Fibroblast of peridontal ligament (primary cell): Measurements from ENCODE around the gene MEAK7.

Experiments used
- DNase-seq: peaks from one replicate; pipeline ENCODE4 v3.0.0-alpha.2; 2010; ENCODE audit errors: extremely low read depth

Gene MEAK7

DNA sequence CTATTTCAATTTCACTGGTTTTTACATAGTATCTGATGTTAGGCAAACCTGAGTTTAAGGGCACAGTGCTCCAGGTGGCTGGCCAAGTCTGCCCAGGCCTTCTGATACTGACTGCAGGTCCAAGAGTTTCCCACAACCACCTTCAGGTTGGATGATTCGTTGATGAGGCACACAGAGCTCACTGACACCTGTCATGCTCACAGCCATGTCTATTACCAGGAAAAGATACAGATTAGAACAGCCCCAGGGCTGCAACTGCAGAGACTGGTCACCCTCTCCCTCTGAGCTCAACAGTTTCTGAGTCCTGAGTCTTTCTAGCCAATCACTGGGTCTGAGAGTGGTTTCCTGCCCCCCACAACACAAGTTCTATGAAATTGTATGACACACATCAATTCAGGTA, 37.2 kb downstream of the MEAK7 start:
- DNase-seq: no peak

DNA sequence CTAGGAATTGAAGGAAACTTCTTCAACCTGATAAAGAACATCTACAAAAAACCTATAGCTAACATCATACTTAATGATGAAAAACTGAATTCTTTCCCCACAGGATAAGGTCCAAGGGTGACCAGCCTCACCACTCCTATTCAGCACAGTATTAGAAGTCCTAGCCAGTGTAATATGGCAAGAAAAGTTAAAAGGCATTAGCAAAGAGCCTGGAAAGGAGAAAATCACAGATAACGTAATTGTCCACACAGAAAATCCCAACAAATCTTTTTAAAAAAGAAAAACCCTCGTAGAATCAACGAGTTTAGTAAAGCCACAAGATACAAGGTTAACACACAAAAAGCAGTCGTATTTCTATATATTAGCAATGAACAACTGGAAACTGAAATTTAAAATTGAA, 37.8 kb downstream of the MEAK7 start:
- DNase-seq: no peak

DNA sequence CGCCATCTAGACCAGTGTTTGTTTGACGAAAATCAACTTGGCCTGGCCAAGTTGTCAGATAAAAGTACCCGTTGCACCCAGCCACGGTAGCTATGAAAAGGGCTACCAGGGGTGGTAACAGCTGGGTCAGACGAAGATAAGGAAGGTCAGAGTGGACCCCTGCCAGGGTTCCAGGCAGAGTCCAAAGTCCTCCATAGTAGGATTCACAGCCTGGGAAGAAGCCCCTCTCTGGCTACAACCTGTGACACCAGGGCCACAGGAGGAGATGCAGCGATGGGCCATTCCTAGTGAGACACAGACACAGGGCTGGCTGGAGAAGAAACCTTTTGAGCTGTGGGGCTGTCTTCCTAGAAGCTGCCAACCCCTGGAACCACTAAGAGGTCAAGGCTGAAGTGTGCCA, 39.3 kb downstream of the MEAK7 start:
- no peak for DNase-seq

DNA sequence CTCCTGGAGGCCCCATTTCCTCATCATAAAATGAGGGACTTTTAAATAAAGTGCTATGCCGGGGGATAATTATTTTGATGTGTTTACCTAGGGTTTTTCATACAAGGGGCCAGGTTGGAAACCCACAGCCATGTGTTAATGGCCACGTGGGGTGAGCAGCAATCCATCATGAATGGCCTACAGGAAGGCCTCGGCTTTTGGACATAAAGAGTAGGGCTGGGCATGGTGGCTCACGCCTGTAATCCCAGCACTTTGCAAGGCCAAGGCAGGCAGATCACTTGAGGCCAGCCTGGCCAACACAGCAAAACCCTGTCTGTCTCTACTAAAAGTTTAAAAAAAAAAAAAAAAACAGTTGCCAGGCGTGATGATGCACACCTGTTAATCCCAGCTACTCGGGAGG, 40.3 kb downstream of the MEAK7 start:
- no peak for DNase-seq

DNA sequence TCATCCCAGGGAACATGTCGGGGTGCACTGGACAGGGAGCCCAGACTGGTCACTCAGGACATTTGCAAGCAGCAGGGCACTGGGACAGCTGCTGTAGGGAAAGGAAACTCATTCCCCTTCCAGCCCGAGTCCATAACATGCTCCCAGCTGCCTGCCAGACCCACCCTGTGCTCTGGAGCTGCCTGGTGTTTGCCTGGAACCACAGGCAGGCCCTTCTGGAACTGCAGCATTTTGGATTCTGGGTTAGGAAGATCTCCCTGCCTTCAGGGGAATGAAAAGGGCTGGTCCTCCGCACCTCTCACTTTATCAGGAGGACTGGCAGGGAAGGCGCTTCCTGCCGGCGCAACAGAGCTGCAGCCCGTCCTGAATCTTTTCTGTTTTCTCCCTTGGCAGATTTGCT, 41.2 kb downstream of the MEAK7 start:
- DNase-seq: no peak

DNA sequence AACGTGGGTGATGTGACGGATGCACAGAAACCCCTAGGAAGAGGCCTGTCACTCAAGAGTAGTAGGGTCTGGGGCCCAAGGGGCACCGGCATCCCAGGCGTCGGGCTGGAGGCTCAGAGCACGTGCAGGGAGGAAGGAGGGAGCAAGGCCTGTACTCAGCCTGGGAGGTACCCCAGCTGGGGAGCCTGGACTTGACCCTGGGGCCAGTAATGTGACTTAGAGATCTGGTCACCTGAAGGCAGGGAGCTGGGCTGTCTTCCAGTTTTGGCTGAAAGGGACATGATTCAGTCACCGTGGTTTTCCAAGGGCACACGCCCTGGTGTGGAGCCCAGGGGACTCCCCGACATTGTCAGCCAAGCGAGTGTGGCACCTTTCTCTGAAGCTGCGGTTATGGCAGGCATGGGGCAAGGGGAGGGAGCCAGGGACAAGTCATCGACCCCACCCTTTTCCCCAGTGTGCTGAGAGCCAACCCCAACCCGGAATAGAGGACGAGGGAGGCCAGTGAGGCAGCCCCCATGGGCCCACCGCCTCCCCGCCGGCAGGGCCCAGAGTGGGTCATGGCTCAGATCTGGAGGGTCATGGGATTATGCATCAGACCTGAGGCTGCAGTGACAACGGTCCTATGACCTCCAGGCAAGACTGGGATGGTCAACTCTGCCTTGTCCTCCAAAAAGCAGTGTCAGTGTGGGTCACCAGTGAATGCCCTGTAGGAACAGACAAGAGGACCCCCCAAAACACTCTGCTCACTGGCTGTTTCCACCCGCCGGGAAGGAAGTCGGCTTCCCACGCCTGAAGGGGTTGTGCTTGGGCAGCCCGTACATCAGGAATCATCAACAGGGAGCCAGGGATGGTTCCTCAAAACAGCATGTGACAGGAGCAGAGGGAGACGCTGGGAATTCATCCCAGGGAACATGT, 41.9 kb downstream of the MEAK7 start:
- DNase-seq: no peak

DNA sequence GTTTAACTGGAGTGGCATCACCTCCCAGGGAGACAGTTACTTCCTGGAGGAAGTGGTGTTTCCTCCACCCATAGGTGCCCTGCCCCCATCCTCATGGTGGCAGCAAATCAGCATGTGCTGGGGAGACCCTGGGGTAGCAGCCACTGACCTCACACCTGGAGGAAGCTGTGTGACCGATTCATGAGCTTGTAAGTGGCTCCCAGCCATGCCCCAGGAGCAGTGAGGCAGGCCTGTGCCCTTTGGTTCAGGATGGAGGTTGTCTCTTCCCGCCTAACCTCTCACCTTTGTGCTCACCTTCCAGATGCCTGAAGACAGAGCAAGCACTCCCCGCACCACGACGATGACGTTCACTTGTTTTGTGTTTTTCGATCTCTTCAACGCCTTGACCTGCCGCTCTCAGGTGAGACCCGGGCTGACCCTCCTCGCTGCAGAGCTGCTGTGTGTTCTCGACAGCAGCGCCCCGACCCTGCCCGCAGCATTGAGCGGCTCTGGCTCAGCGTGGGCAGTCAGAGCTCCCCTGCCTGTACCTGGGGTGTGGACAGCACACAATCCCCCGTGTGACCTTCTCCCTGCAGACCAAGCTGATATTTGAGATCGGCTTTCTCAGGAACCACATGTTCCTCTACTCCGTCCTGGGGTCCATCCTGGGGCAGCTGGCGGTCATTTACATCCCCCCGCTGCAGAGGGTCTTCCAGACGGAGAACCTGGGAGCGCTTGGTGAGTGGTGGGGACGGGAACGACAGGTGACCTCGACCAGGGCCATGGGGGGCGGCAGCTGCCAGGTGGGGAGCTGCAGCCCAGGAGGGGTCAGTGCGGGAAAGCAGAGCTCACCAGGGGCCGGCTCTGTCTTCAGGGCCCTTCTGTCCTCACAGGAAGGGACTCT, 42.8 kb downstream of the MEAK7 start:
- no peak for DNase-seq

DNA sequence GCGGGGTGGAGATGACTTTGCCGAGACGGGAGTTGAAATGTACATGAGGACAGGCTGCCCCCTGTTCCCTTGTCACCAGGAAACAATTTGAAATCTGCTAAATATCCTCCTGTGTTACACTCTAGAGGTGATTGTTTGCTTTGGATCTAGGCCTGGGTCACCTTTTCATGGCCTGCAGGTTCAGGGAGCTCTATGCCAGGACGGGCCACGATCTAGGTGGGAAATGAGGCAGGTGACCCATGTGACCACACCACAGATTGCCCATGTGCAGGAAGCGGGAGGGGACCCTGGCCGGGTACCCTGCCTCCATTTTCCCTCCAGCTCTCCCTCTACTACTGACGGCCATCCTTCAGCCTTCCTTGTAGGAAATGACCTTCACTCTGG, 43.4 kb downstream of the MEAK7 start:
- DNase-seq: no peak

DNA sequence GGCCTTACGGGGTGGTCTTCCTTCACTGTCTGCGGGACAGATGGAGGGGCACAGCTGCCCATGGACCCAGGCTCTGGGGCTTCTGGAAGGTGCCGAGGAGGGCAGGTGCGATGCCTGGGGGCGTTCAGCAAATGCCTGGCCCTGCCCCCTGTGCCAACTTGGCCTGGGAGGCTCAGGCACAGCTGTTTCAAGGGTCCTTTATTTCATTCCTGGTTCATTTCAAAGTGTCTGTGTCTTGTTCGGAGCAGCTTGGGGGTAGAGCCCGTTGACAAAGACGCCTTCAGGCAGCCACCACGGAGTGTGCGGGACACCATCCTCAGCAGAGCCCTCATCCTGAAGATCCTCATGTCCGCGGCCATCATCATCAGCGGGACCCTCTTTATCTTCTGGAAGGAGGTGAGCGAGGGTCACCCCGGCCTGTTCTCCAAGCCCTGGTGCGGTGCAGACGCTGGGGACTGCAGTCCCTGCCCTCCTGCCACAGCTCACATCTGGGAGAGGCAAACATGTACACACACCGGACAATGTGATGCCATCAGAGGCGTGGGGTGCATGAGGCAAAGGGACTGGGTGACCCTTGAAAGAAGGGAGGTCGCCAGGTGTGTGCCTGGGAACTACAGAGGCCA, 43.9 kb downstream of the MEAK7 start:
- no peak for DNase-seq

DNA sequence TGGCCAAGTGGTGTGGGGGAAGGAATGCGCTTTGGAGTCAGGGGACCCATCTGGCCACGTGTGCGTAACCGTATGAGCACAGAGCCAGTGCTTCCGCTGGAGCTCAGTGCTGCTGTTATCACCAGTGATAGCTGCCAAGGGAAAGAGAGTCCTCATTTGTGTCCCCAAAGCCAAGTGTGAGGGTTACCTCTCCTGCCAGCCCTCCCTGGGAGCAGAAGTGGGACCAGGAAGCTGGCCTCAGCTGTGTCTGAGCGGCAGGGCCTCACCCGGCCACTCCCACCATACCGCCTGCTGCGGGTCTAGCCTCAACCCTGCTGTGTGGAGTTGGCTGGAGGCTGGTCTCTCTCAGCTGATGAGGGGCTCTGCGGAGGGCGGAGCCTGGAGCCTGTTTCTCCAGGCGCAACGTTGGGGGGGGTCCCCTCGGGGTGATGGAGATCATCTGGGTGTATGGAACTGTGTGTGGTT, 44.5 kb downstream of the MEAK7 start:
- DNase-seq: no peak

DNA sequence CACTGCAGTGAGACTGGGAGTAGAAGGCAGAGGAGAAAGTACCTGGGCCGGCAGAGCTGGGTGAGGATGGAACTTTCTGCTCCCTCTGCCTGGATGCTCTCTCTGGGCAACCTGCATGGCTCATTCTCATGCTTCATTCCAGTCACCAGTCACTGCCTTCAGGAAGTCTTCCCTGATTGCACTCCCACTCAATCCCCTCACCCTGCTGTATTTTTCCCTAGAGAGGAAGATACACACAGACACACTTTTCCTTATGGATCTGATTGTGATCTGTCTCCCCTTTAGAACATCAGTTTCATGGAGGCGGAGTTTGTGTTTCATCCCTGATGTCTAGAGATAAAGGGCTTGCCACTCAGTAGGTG, 44.9 kb downstream of the MEAK7 start:
- no peak for DNase-seq

DNA sequence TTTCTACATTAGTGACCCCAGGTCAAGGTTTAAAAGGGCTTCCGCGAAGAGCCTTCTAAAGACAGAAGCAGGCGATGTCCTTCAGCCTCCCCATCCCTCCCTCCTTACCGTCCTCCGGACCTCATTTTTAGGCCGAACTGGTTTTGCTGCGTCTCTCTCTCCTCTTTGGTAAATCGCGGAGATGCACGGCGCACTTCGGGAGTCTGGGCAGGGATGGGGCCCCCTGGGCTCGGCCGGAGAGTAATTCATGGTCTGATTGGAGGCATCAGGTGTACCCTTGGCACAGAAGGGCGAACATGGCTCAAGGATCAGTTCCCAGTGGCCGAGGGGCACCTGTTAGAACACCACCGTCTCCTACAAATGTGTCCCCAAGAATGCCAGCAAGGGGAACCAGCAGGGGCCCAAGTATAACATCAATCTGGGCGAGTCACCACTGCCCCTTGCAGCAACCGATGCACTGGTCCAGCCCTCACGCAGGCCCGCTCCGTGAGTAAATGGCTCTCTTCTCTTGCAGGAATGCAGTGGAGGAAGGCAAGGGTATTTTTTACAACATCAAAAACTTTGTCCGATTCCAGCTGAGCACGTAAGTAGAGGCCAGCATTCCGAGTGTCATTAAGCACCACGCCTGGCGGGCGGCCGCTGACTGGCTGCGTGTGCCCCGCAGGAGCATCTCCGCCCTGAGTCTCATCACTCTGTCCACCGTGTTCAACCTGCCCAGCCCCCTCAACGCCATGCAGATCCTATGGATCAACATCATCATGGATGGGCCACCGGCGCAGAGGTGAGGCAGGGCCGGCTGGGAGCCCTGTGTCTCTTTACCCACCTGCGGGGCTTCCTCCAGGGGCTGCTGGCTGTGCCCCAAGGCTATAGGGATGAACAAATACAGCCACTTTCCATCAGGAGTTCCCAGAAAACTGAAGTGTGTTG, 45.6 kb downstream of the MEAK7 start:
- no peak for DNase-seq

DNA sequence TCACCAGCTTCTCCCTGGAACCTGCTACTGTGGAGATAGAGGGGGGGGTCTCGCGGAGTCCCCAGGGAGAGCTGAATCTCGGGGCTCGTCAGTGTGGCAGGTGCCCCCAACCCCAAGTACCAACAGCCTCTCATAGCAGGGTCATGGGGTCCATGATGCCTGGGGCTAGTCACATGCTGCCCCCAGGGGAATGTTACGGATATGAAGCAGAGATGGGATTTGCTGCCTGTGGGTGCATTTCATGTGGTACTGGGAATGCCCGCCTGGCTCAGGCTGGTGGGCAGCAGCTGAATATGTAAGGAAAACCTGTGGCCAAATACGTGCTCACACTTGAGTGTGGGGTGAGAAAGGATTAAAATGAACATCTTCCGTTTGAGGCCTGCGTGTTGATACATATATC, 49.4 kb downstream of the MEAK7 start:
- no peak for DNase-seq
